Subcutaneous abdominal adipose tissue (tissue), 5 donors: ENCODE measurements around the gene FILIP1L.

Experiments
- H3K27ac ChIP-seq: one replicate; pipeline ENCODE4 v1.7.0; 2013; ENCODE audit warnings: low read depth, mild to moderate bottlenecking, inconsistent platforms, low read length, moderate library complexity
- H3K27me3 ChIP-seq, 5 donors: one replicate each; pipeline ENCODE4 v1.7.0; 2013; ENCODE audit warnings: low read length in 5 of 5, inconsistent platforms in 1 of 5; ENCODE audit not compliant: control insufficient read depth in 5 of 5, insufficient read depth in 4 of 5
- H3K36me3 ChIP-seq, 5 donors: one replicate each; pipeline ENCODE4 v1.7.0; 2013; ENCODE audit warnings: low read length in 5 of 5; ENCODE audit not compliant: control insufficient read depth in 5 of 5, insufficient read depth in 5 of 5
- H3K4me1 ChIP-seq, 5 donors: one replicate each; pipeline ENCODE4 v1.7.0; 2013; ENCODE audit warnings: low read length in 5 of 5, mild to moderate bottlenecking in 3 of 5, moderate library complexity in 1 of 5; ENCODE audit not compliant: control insufficient read depth in 5 of 5, insufficient read depth in 5 of 5
- H3K4me3 ChIP-seq, 5 donors: one replicate each; pipeline ENCODE4 v1.7.0; 2013; ENCODE audit warnings: low read length in 5 of 5, low read depth in 1 of 5
- H3K9ac ChIP-seq, 5 donors: one replicate each; pipeline ENCODE4 v1.7.0; 2013; ENCODE audit warnings: low read length in 5 of 5, mild to moderate bottlenecking in 4 of 5, moderate library complexity in 3 of 5
- H3K9me3 ChIP-seq, 5 donors: one replicate each; pipeline ENCODE4 v1.7.0; 2013; ENCODE audit warnings: low read length in 5 of 5; ENCODE audit not compliant: control insufficient read depth in 5 of 5
- donor health status: healthy.
- donor health status: healthy.
- donor health status: healthy.
- donor health status: healthy.
- donor health status: healthy.

The FILIP1L gene

GRCh38 chr3:99997293-99997692 is 117.0 kb downstream of the FILIP1L start:
- H3K9me3 ChIP-seq: peaks cover 0 to 4% (median 2%) of the 10 kb centered on the region in 5 donors
- no peak overlapping the region for H3K4me3 ChIP-seq
- H3K9ac ChIP-seq: no peak overlapping the region
- H3K4me1 ChIP-seq: no peaks in the 10 kb centered on the region
- no peaks in the 10 kb centered on the region for H3K36me3 ChIP-seq
- H3K27me3 ChIP-seq: no peaks in the 10 kb centered on the region
- no peak overlapping the region for H3K27ac ChIP-seq

- no peak overlapping the region for H3K27ac ChIP-seq
- H3K9ac ChIP-seq: no peak overlapping the region
- H3K9me3 ChIP-seq: peaks cover 0 to 2% (median under 1%) of the 10 kb centered on the region in 5 donors
- no peaks in the 10 kb centered on the region for H3K4me1 ChIP-seq
- no peak overlapping the region for H3K4me3 ChIP-seq
- H3K36me3 ChIP-seq: no peaks in the 10 kb centered on the region
- H3K27me3 ChIP-seq: no peaks in the 10 kb centered on the region
Observed at GRCh38 chr3:99990179-99990578, 124.1 kb downstream of the FILIP1L start.

- Histone ChIP-seq H3K9ac (no peak overlapping the region), H3K27me3 (no peaks in the 10 kb centered on the region), H3K9me3 (no peaks in the 10 kb centered on the region), H3K4me1 (no peaks in the 10 kb centered on the region), H3K36me3 (no peaks in the 10 kb centered on the region), H3K27ac (no peak overlapping the region), H3K4me3 (no peak overlapping the region)
Observed at GRCh38 chr3:99984668-99985067, 129.6 kb downstream of the FILIP1L start.

- H3K4me1 ChIP-seq: no peaks in the 10 kb centered on the region
- no peak overlapping the region for H3K9ac ChIP-seq
- no peaks in the 10 kb centered on the region for H3K9me3 ChIP-seq
- no peaks in the 10 kb centered on the region for H3K36me3 ChIP-seq
- H3K4me3 ChIP-seq: no peak overlapping the region
- H3K27me3 ChIP-seq: no peaks in the 10 kb centered on the region
- H3K27ac ChIP-seq: no peak overlapping the region
Observed at GRCh38 chr3:99984139-99984538, 130.2 kb downstream of the FILIP1L start.

- H3K9me3 ChIP-seq: no peaks in the 10 kb centered on the region
- H3K27me3 ChIP-seq: no peaks in the 10 kb centered on the region
- no peaks in the 10 kb centered on the region for H3K4me1 ChIP-seq
- no peaks in the 10 kb centered on the region for H3K36me3 ChIP-seq
- H3K27ac ChIP-seq: no peak overlapping the region
- H3K9ac ChIP-seq: no peak overlapping the region
- no peak overlapping the region for H3K4me3 ChIP-seq
Observed at GRCh38 chr3:99982650-99983049, 131.7 kb downstream of the FILIP1L start.

- no peak overlapping the region for H3K4me3 ChIP-seq
- no peaks in the 10 kb centered on the region for H3K9me3 ChIP-seq
- H3K9ac ChIP-seq: no peak overlapping the region
- H3K27me3 ChIP-seq: no peaks in the 10 kb centered on the region
- H3K27ac ChIP-seq: no peak overlapping the region
- no peaks in the 10 kb centered on the region for H3K4me1 ChIP-seq
- no peaks in the 10 kb centered on the region for H3K36me3 ChIP-seq
Observed at GRCh38 chr3:99981138-99981537, 133.2 kb downstream of the FILIP1L start.

GRCh38 chr3:99980606-99981005 is 133.7 kb downstream of the FILIP1L start:
- no peaks in the 10 kb centered on the region for H3K36me3 ChIP-seq
- H3K9ac ChIP-seq: no peak overlapping the region
- H3K4me3 ChIP-seq: no peak overlapping the region
- no peaks in the 10 kb centered on the region for H3K9me3 ChIP-seq
- no peak overlapping the region for H3K27ac ChIP-seq
- no peaks in the 10 kb centered on the region for H3K4me1 ChIP-seq
- H3K27me3 ChIP-seq: no peaks in the 10 kb centered on the region

GRCh38 chr3:99978221-99978620 is 136.1 kb downstream of the FILIP1L start:
- Histone ChIP-seq H3K27me3 (no peaks in the 10 kb centered on the region), H3K36me3 (no peaks in the 10 kb centered on the region), H3K9ac (no peak overlapping the region), H3K27ac (no peak overlapping the region), H3K9me3 (no peaks in the 10 kb centered on the region), H3K4me3 (no peak overlapping the region), H3K4me1 (no peaks in the 10 kb centered on the region)

- Histone ChIP-seq H3K9me3 (no peaks in the 10 kb centered on the region), H3K4me3 (no peak overlapping the region), H3K27ac (no peak overlapping the region), H3K27me3 (no peaks in the 10 kb centered on the region), H3K36me3 (no peaks in the 10 kb centered on the region), H3K9ac (no peak overlapping the region), H3K4me1 (no peaks in the 10 kb centered on the region)
Observed at GRCh38 chr3:99976584-99976983, 137.7 kb downstream of the FILIP1L start.

GRCh38 chr3:99974989-99975388 is 139.3 kb downstream of the FILIP1L start:
- H3K9ac ChIP-seq: no peak overlapping the region

More at GRCh38 chr3:99974989-99975388, 139.3 kb downstream of the FILIP1L start:
- Histone ChIP-seq H3K27me3 (no peaks in the 10 kb centered on the region), H3K36me3 (no peaks in the 10 kb centered on the region), H3K4me3 (no peak overlapping the region), H3K9me3 (no peaks in the 10 kb centered on the region), H3K27ac (no peak overlapping the region), H3K4me1 (no peaks in the 10 kb centered on the region)
